ENCODE data around the gene FER1L5.

The FER1L5 gene

GRCh38 chr2:96753661-96754282 lies 111.2 kb downstream of the FER1L5 start:
- TF ChIP-seq ZBTB7A (IDR thresholded peaks at IDR 0.05; ENCODE audit: low read depth) (no peak), RAD21 (IDR thresholded peaks at IDR 0.05; ENCODE audit: low read depth) (no peak), NFIC (IDR thresholded peaks at IDR 0.05) (no peak), EGR1 (IDR thresholded peaks at IDR 0.05) (no peak), TAF1 (IDR thresholded peaks at IDR 0.05; ENCODE audit: low read depth) (no peak), USF1 (IDR thresholded peaks at IDR 0.05) (no peak), YY1 (IDR thresholded peaks at IDR 0.05; ENCODE audit: low read depth) (no peak), REST (IDR thresholded peaks at IDR 0.05; ENCODE audit: low read depth) (no peak), TEAD4 (IDR thresholded peaks at IDR 0.05) (no peak), EP300 (IDR thresholded peaks at IDR 0.05; ENCODE audit: borderline replicate concordance) (no peak), TCF12 (IDR thresholded peaks at IDR 0.05; ENCODE audit: low read depth) (no peak)

DNA sequence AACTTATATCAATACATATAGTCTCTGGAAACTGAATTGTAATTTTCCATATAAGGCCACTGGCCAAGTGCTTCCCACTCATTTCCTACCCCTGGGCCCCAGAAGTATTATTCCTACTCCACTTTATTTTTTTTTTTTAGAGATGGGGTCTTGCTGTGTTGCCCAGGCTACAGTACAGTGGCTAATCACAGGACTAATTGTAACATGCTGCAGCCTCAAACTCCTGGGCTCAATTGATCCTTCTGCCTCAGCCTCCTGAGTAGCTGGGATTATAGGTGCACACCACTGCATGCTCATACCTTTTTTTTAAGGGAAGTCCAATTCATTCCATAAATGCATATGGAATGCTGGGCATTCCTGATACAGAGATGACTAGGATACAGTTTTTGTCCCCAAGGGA lies 111.8 kb downstream of the FER1L5 start:
- no peak for TF ChIP-seq FOXM1 (IDR thresholded peaks at IDR 0.05; ENCODE audit: borderline replicate concordance, low read depth)
- TF ChIP-seq EP300 (IDR thresholded peaks at IDR 0.05; ENCODE audit: borderline replicate concordance): no peak
- TF ChIP-seq EGR1 (IDR thresholded peaks at IDR 0.05): no peak
- TF ChIP-seq YY1 (IDR thresholded peaks at IDR 0.05; ENCODE audit: low read depth): no peak
- TF ChIP-seq REST (IDR thresholded peaks at IDR 0.05; ENCODE audit: low read depth): no peak
- no peak for TF ChIP-seq TAF1 (IDR thresholded peaks at IDR 0.05; ENCODE audit: low read depth)
- TF ChIP-seq ZBTB7A (IDR thresholded peaks at IDR 0.05; ENCODE audit: low read depth): no peak
- TF ChIP-seq RAD21 (IDR thresholded peaks at IDR 0.05; ENCODE audit: low read depth): no peak
- TF ChIP-seq CEBPB (IDR thresholded peaks at IDR 0.05): no peak
- TF ChIP-seq NFIC (IDR thresholded peaks at IDR 0.05): no peak
- TF ChIP-seq, protein P1, sequence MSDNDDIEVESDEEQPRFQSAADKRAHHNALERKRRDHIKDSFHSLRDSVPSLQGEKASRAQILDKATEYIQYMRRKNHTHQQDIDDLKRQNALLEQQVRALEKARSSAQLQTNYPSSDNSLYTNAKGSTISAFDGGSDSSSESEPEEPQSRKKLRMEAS (IDR thresholded peaks at IDR 0.05): no peak
